DOHH2 (cell line): Measurements from ENCODE around the gene GPR141.

Source experiments
- H3F3A ChIP-seq: fragments of 200-600 bp; sonication (generic), shearing (Covaris generic); 2 replicates; pipeline ENCODE4 v1.6.0; 2016; ENCODE audit warnings: antibody characterized with exemption, mild to moderate bottlenecking; ENCODE audit not compliant: control insufficient read depth, insufficient read depth
- H3K27ac ChIP-seq: fragments of 200-600 bp; sonication (generic); 2 replicates; pipeline ENCODE4 v1.5.1; 2014; ENCODE audit warnings: low read depth, mild to moderate bottlenecking, low read length, moderate library complexity
- H3K27me3 ChIP-seq: fragments of 200-600 bp; sonication (generic); 2 replicates; pipeline ENCODE4 v1.6.1; 2014; ENCODE audit warnings: mild to moderate bottlenecking, low read length, mixed read lengths; ENCODE audit not compliant: control insufficient read depth
- H3K36me3 ChIP-seq: fragments of 200-600 bp; sonication (generic); 2 replicates; pipeline ENCODE4 v1.6.1; 2014; ENCODE audit warnings: mild to moderate bottlenecking, low read length, moderate library complexity, mixed read lengths; ENCODE audit not compliant: control insufficient read depth
- H3K4me1 ChIP-seq: fragments of 200-600 bp; sonication (generic); 2 replicates; pipeline ENCODE4 v1.6.1; 2014; ENCODE audit warnings: mild to moderate bottlenecking, low read length, mixed read lengths; ENCODE audit not compliant: control insufficient read depth
- H3K4me2 ChIP-seq: fragments of 200-600 bp; sonication (generic); 2 replicates; pipeline ENCODE4 v1.6.0; 2014; ENCODE audit warnings: mild to moderate bottlenecking, low read length, moderate library complexity
- H3K4me3 ChIP-seq: fragments of 200-600 bp; sonication (generic); 2 replicates; pipeline ENCODE4 v1.5.1; 2014; ENCODE audit warnings: mild to moderate bottlenecking, low read length, mixed read lengths
- H3K79me2 ChIP-seq: fragments of 200-600 bp; sonication (generic); 2 replicates; pipeline ENCODE4 v1.6.1; 2014; ENCODE audit warnings: mild to moderate bottlenecking, low read length, mixed read lengths; ENCODE audit not compliant: control insufficient read depth
- H3K9me2 ChIP-seq: fragments of 200-600 bp; sonication (generic); replicated peaks from 2 replicates; pipeline ENCODE4 v1.6.1; 2014; ENCODE audit warnings: mild to moderate bottlenecking, low read length, mixed read lengths; ENCODE audit not compliant: control insufficient read depth
- H3K9me3 ChIP-seq: fragments of 200-600 bp; sonication (generic); 2 replicates; pipeline ENCODE4 v1.6.1; 2014; ENCODE audit warnings: antibody characterized with exemption, low read length, mixed read lengths; ENCODE audit not compliant: control insufficient read depth, insufficient read depth
- H4K20me1 ChIP-seq: fragments of 200-600 bp; sonication (generic); 2 replicates; pipeline ENCODE4 v1.6.0; 2014; ENCODE audit warnings: low read depth, mild to moderate bottlenecking, antibody characterized with exemption, low read length, moderate library complexity; ENCODE audit not compliant: control insufficient read depth, insufficient read depth
- EZH2phosphoT487 ChIP-seq: fragments of 200-600 bp; sonication (generic); IDR thresholded peaks from 2 replicates; pipeline ENCODE4 v1.6.1; 2017; ENCODE audit warnings: borderline replicate concordance, mild to moderate bottlenecking, antibody characterized with exemption, low read length, moderate library complexity, mixed read lengths
- TF ChIP-seq, protein P1 (sequence below): fragments of 200-600 bp; sonication (generic); IDR thresholded peaks from one replicate; pipeline ENCODE4 v1.5.1; 2014; ENCODE audit warnings: antibody characterized with exemption, mild to moderate bottlenecking, low read depth, low read length; ENCODE audit not compliant: poor library complexity, severe bottlenecking

Gene GPR141

DNA sequence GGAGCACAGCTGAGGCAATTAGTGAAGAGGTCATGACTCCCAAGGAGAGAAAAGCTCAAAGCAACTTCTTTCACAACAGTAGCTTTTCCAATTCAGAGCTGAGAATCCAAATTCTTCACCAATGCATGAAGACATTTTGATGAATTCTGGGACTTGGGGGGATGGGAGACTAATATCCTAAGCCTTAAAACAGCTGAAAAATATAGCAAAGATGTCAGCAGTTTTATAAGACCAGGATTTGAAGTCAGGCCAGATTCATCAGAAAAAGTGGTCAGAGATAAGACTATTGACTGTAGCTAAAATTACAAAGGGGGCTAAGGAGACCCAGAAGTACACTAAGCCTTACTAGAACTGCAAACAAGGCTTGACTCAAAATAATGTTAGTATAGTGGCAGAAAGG lies 51.6 kb downstream of the GPR141 start:
- TF ChIP-seq, protein P1, sequence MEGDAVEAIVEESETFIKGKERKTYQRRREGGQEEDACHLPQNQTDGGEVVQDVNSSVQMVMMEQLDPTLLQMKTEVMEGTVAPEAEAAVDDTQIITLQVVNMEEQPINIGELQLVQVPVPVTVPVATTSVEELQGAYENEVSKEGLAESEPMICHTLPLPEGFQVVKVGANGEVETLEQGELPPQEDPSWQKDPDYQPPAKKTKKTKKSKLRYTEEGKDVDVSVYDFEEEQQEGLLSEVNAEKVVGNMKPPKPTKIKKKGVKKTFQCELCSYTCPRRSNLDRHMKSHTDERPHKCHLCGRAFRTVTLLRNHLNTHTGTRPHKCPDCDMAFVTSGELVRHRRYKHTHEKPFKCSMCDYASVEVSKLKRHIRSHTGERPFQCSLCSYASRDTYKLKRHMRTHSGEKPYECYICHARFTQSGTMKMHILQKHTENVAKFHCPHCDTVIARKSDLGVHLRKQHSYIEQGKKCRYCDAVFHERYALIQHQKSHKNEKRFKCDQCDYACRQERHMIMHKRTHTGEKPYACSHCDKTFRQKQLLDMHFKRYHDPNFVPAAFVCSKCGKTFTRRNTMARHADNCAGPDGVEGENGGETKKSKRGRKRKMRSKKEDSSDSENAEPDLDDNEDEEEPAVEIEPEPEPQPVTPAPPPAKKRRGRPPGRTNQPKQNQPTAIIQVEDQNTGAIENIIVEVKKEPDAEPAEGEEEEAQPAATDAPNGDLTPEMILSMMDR: no peak
- no peak for TF ChIP-seq EZH2phosphoT487

DNA sequence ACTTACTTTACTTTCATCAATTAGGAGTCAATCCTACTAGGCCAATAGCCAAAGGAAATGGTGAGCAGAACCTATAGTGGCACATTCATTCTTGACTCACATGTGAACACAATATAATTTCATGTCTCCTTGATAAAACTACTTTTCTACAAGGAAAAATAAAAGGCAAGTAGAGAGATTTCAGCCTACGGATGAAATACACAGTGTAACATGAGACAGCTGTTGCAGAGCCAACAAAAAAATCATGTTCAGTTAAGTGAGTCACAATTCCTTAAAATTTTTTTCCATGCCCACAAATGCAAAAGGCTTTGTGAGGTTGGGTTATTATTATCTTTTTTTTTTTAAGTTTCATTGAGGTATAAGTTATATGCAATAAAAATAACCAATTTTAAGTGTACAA lies 54.8 kb downstream of the GPR141 start:
- Histone ChIP-seq H3K4me3 (no peak overlapping the region), H3K79me2 (no peaks in the 10 kb centered on the region), H3K27ac (no peak overlapping the region), H3K9me3 (no peaks in the 10 kb centered on the region), H3K9me2 (no peaks in the 10 kb centered on the region), H3K4me2 (no peak overlapping the region), H3F3A (no peaks in the 10 kb centered on the region), H3K27me3 (no peaks in the 10 kb centered on the region), H4K20me1 (no peaks in the 10 kb centered on the region), H3K36me3 (no peaks in the 10 kb centered on the region), H3K4me1 (no peaks in the 10 kb centered on the region)
- TF ChIP-seq, protein P1: no peak
- no peak for TF ChIP-seq EZH2phosphoT487

More for the DNA sequence above, 51.6 kb downstream of the GPR141 start:
- Histone ChIP-seq H3K27me3 (no peaks in the 10 kb centered on the region), H3F3A (no peaks in the 10 kb centered on the region), H3K79me2 (no peaks in the 10 kb centered on the region), H3K4me3 (no peak overlapping the region), H3K4me1 (no peaks in the 10 kb centered on the region), H3K27ac (no peak overlapping the region), H3K9me3 (no peaks in the 10 kb centered on the region), H3K9me2 (no peaks in the 10 kb centered on the region), H3K36me3 (no peaks in the 10 kb centered on the region), H4K20me1 (no peaks in the 10 kb centered on the region), H3K4me2 (no peak overlapping the region)

DNA sequence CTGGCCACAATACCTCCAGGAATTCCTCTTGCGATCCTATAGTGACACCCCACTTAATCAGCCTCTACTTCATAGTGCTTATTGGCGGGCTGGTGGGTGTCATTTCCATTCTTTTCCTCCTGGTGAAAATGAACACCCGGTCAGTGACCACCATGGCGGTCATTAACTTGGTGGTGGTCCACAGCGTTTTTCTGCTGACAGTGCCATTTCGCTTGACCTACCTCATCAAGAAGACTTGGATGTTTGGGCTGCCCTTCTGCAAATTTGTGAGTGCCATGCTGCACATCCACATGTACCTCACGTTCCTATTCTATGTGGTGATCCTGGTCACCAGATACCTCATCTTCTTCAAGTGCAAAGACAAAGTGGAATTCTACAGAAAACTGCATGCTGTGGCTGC lies 56.8 kb downstream of the GPR141 start:
- Histone ChIP-seq H3K9me3 (no peaks in the 10 kb centered on the region), H3K79me2 (no peaks in the 10 kb centered on the region), H3F3A (no peaks in the 10 kb centered on the region), H3K4me3 (no peak overlapping the region), H3K27me3 (no peaks in the 10 kb centered on the region), H4K20me1 (no peaks in the 10 kb centered on the region), H3K4me2 (no peak overlapping the region), H3K9me2 (no peaks in the 10 kb centered on the region), H3K4me1 (no peaks in the 10 kb centered on the region), H3K27ac (no peak overlapping the region), H3K36me3 (no peaks in the 10 kb centered on the region)
- TF ChIP-seq, protein P1: no peak
- no peak for TF ChIP-seq EZH2phosphoT487

DNA sequence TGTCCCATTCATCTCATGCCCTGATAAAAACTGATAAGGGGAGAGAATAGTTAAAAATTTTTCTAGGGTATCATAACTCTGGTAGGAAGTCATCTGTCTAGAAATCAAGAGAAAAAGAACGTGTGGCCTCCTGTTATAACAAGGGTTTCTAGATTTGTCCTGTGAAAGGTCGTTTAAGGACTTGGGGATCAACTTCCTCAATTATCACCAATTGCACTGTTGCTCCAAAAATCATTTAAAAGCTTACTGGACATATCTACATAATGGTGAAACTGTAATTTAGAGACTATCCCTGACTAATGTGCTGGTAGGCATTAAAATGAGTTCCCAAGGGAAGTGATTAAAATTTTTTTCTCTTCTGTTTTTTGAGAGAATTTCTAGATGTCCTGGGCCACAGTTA lies 58.2 kb downstream of the GPR141 start:
- H3K9me3 ChIP-seq: no peaks in the 10 kb centered on the region
- no peaks in the 10 kb centered on the region for H3K9me2 ChIP-seq
- no peak overlapping the region for H3K27ac ChIP-seq
- H3K4me3 ChIP-seq: no peak overlapping the region
- H3K36me3 ChIP-seq: no peaks in the 10 kb centered on the region
- H3F3A ChIP-seq: no peaks in the 10 kb centered on the region
- H3K4me1 ChIP-seq: no peaks in the 10 kb centered on the region
- TF ChIP-seq, protein P1: no peak
- TF ChIP-seq EZH2phosphoT487: no peak
- no peaks in the 10 kb centered on the region for H3K27me3 ChIP-seq
- H3K79me2 ChIP-seq: no peaks in the 10 kb centered on the region
- H4K20me1 ChIP-seq: no peaks in the 10 kb centered on the region
- no peak overlapping the region for H3K4me2 ChIP-seq
